DND-41 (cell line): Measurements from ENCODE around the gene PPFIBP2.

Experiments
- EZH2 ChIP-seq: IDR thresholded peaks from 3 replicates; pipeline ENCODE4 v1.6.1; 2012; ENCODE audit warnings: borderline replicate concordance, low read depth, mild to moderate bottlenecking, moderate library complexity, low read length, inconsistent platforms; ENCODE audit not compliant: severe bottlenecking
- TF ChIP-seq, protein P1 (sequence below): IDR thresholded peaks from 2 replicates; pipeline ENCODE4 v1.5.1; 2012; ENCODE audit warnings: borderline replicate concordance, low read length, moderate library complexity, mild to moderate bottlenecking; ENCODE audit not compliant: poor library complexity, severe bottlenecking; ENCODE audit errors: extremely low read depth

- TF ChIP-seq EZH2 = no peak
- TF ChIP-seq, protein P1, sequence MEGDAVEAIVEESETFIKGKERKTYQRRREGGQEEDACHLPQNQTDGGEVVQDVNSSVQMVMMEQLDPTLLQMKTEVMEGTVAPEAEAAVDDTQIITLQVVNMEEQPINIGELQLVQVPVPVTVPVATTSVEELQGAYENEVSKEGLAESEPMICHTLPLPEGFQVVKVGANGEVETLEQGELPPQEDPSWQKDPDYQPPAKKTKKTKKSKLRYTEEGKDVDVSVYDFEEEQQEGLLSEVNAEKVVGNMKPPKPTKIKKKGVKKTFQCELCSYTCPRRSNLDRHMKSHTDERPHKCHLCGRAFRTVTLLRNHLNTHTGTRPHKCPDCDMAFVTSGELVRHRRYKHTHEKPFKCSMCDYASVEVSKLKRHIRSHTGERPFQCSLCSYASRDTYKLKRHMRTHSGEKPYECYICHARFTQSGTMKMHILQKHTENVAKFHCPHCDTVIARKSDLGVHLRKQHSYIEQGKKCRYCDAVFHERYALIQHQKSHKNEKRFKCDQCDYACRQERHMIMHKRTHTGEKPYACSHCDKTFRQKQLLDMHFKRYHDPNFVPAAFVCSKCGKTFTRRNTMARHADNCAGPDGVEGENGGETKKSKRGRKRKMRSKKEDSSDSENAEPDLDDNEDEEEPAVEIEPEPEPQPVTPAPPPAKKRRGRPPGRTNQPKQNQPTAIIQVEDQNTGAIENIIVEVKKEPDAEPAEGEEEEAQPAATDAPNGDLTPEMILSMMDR = no peak
Observed at GRCh38 chr11:7567311-7567710, 53.5 kb downstream of the PPFIBP2 start.
